GM19467 (cell line): ENCODE data around the gene FADS2.

Experiments used
- ATAC-seq: cut with Tn5 transposase; IDR thresholded peaks from one replicate; pipeline ENCODE4 v1.9.1; 2021; ENCODE audit warnings: mild to moderate bottlenecking, moderate library complexity; ENCODE audit not compliant: unreplicated experiment

The FADS2 gene

GRCh38 chr11:61904539-61905048, 76.5 kb downstream of the FADS2 start:
- no peak for ATAC-seq

GRCh38 chr11:61905067-61905696, 77.1 kb downstream of the FADS2 start:
- no peak for ATAC-seq

- no peak for ATAC-seq
Measured at GRCh38 chr11:61905801-61906521, 77.9 kb downstream of the FADS2 start.

- no peak for ATAC-seq
Measured at GRCh38 chr11:61906522-61906909, 78.4 kb downstream of the FADS2 start.

GRCh38 chr11:61907282-61907681, 79.2 kb downstream of the FADS2 start:
- no peak for ATAC-seq

GRCh38 chr11:61907871-61908729, 80.0 kb downstream of the FADS2 start:
- ATAC-seq = no peak

GRCh38 chr11:61908730-61909316, 80.7 kb downstream of the FADS2 start:
- ATAC-seq = no peak

- no peak for ATAC-seq
Measured at GRCh38 chr11:61910187-61911127, 82.4 kb downstream of the FADS2 start.

GRCh38 chr11:61911128-61911700, 83.1 kb downstream of the FADS2 start:
- no peak for ATAC-seq

GRCh38 chr11:61911701-61912529, 83.8 kb downstream of the FADS2 start:
- no peak for ATAC-seq

GRCh38 chr11:61912530-61912898, 84.4 kb downstream of the FADS2 start:
- no peak for ATAC-seq

- no peak for ATAC-seq
Measured at GRCh38 chr11:61912991-61913698, 85.0 kb downstream of the FADS2 start.

- no peak for ATAC-seq
Measured at GRCh38 chr11:61913699-61914395, 85.7 kb downstream of the FADS2 start.

GRCh38 chr11:61914471-61915171, 86.5 kb downstream of the FADS2 start:
- no peak for ATAC-seq

- ATAC-seq = no peak
Measured at GRCh38 chr11:61916737-61917333, 88.7 kb downstream of the FADS2 start.
